HUDEP-2 (cell line): ENCODE results near the gene ISOC2.
A peak's percentile ranks its signal among the peaks of the same experiment; 100 is the strongest.
"Not testable (repeated sequence)": the region's sequence is repeated elsewhere in the genome, so short reads cannot be mapped to it uniquely, and the experiment has no call there.

ENCODE experiments used
- DNase-seq, 76 experiments: peaks; one replicate each; lab custom pipeline; 2025; ENCODE audit not compliant: unreplicated experiment in 76 of 76; lab: John Stamatoyannopoulos, UW

Gene ISOC2

DNA sequence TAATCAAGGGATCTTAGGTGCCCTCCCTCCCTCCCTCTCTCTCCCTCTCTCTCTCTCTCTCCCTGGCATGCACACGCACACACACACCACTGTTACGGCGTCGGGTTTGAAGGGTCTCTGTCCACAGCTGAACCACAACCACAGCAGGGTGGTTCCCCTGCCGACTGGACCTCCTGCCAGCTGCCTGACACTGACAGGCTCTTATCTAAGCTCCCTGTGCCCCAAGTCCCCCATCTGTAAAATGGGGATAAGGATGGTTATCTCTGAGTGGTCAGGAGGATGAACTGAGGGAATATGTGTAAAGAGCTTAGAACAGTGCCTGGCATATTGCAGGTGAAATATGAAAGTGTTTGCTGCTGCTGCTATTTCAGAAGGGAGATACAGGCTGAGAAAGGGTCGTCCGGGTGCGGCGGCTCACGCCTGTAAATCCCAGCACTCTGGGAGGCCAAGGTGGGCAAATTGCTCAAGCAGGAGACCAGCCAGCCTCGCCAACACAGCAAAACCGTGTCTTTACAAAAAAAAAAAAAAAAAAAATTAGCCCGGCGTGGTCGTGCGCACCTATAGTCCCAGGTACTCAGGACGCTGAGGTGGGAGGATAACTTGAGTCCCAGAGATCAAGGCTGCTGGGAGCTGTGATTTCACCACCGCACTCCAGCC, 17.5 kb downstream of the ISOC2 start:
- DNase-seq, result peak in 74 of 76 experiments; percentile 77 to 99 (median 91)

DNA sequence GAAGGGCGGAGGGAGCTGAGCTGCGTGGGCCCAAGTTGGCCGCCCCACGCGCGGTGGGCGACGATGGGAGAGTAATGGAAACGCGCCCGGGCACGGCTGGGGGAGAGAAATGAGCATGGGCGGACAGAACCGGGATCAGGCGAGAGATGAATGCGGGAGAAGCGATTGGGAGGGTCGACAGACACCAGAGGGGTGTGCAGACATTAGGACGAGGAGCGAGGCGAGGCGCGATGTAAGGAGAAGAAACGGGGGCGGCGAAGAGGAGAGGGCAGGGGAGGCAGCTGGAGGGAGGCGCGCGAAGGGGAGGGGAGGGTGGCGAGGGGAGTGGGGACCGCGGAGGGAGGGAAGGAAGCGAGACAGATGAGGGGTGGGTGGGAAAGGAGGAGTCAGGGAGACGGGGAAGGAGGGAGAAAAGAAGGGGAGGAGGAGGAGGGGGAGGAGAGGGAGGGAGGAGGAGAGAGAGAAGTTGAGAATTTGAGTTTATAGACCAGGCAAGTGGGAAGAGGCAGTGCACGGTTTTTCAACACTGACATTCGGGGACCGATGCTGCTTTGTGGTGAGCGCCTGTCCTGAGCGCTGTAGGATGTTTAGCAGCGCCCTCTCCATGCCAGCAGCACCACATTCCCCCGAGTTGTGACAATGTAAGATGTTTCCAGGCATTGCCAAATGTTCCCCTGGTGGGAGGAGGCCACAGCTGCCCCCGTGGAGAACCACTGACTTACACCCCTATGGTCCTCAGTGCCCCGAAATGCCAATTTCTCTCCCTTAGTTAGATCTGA, 18.2 kb downstream of the ISOC2 start, which contains the start of gene SHISA7:
SHISA7 (minus strand) TSS at position 256 of the 779 bp plus-strand sequence. CDS start 437 bp downstream, outside the sequence.
- DNase-seq, result peak in 59 of 76 experiments; percentile 54 to 93 (median 77)

GRCh38 chr19:55442372-55442961, 19.0 kb downstream of the ISOC2 start:
- peak in 40 of 76 experiments; percentile 14 to 57 (median 38) for DNase-seq

- peak in 69 of 76 experiments; percentile 21 to 88 (median 68) for DNase-seq
These were observed 19.6 kb downstream of the ISOC2 start for GRCh38 chr19:55441692-55442321.

GRCh38 chr19:55441319-55441691, 20.1 kb downstream of the ISOC2 start:
- peak in 20 of 76 experiments; percentile 15 to 50 (median 34) for DNase-seq

- DNase-seq, result peak in 55 of 76 experiments; percentile 15 to 88 (median 60)
These were observed 20.9 kb downstream of the ISOC2 start for GRCh38 chr19:55440411-55441105.

DNA sequence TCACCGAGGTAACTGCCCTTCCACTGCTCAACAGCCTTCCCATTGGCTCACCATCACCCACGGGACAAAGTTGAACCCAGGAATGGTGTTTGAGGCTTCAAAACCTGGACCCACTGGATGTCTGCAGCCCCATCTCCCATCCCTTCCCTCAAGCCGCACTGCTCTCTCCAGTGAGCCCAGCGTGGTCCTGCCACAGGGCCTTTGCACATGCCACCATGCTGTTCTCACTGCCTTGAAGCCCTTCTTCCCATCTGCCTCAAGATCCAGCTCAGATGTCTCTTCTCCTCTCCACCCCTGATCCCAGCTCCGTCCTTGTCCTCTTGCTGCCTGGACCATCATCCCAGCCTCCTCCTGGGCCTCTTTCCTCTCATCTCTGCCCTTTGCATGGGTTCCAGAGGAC, 22.4 kb downstream of the ISOC2 start:
- DNase-seq, result no peak

GRCh38 chr19:55437410-55437809, 24.0 kb downstream of the ISOC2 start:
- DNase-seq, result peak in 53 of 76 experiments; percentile 12 to 73 (median 52)

- no peak for DNase-seq
These were observed 24.6 kb downstream of the ISOC2 start for GRCh38 chr19:55436847-55437246.

DNA sequence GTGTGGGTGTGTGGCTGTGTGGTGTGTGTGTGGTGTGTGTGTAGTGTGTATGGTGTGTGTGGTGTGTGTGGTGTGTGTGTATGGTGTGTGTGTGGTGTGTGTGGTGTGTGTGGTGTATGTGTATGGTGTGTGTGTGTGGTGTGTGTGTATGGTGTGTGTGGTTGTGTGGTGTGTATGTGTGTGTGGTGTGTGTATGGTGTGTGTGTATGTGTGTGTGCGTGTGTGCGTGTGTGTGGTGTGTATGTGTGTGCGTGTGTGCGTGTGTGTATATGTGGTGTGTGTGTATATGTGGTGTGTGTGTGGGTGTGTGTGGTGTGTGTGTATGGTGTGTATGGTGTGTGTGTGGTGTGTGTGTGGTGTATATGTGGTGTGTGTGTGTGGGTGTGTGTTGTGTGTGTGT, 26.4 kb downstream of the ISOC2 start:
- no peak for DNase-seq

GRCh38 chr19:55434356-55434919, 27.0 kb downstream of the ISOC2 start:
- no peak for DNase-seq

- no peak for DNase-seq
These were observed 28.1 kb downstream of the ISOC2 start for GRCh38 chr19:55433292-55433691.

GRCh38 chr19:55432241-55432959, 29.0 kb downstream of the ISOC2 start:
- no peak for DNase-seq

- DNase-seq, result no peak
These were observed 30.3 kb downstream of the ISOC2 start for GRCh38 chr19:55431183-55431582.

- no peak for DNase-seq
These were observed 35.4 kb downstream of the ISOC2 start for GRCh38 chr19:55426042-55426441.

- DNase-seq, result no peak
These were observed 36.9 kb downstream of the ISOC2 start for GRCh38 chr19:55424518-55424917.

DNA sequence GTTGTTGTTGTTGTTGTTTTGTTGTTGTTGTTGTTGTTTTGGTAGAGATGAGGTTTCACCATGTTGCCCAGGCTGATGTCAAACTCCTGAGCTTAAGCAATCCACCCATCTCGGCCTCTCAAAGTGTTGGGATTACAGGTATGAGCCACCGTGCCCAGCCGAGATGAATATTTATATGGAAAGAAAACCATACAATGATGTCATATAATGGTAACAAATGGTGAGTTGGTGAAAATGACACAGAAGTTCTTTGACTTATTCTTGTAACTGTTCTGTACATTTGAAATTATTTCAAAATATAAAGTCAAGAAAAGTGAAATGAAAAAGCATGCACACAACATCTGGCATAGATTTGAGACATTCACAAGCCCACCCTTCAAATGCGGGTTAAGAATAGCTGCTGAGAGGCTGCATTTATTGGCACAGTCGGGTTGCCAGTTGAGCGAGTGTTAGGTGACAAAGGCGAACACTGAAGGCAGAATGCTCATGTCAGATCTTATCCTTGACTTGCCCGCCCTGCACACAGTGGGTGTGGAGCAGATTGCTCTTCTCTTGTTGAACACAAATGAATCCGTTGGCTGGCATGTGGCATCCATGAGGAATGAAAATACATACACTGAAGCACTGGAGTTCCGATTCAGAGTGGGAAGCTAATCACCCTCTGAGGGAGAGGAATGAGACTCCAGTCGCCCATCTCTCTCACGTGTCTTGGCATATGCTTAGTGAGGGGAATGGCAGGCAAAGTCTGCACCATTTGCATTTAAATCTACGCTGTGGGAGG, 38.0 kb downstream of the ISOC2 start:
- DNase-seq, result no peak

DNA sequence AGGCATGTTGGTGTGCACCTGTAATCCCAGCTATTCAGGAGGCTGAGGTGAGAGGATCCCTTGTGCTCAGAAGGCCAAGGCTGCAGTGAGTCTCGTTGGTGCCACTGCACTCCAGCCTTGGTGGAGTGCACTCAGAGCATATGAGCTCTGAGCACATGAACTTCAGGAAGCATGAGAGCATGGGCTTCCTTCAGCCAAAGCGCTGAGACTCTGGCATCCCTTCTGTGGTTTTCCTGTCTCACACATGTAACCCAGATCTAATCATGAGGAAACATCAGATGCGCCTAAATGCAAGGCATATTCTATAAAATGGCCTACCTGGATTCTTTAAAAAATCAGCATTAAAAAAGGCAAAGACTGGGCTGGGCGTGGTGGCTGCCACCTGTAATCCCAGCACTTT, 40.2 kb downstream of the ISOC2 start:
- DNase-seq, result not testable (repeated sequence)
